NCI-H69 (cell line): ENCODE data around the gene DLX3.

ENCODE experiments used
- DNase-seq: peaks from one replicate; lab custom pipeline; 2025; lab: John Stamatoyannopoulos, UW

Gene DLX3

DNA sequence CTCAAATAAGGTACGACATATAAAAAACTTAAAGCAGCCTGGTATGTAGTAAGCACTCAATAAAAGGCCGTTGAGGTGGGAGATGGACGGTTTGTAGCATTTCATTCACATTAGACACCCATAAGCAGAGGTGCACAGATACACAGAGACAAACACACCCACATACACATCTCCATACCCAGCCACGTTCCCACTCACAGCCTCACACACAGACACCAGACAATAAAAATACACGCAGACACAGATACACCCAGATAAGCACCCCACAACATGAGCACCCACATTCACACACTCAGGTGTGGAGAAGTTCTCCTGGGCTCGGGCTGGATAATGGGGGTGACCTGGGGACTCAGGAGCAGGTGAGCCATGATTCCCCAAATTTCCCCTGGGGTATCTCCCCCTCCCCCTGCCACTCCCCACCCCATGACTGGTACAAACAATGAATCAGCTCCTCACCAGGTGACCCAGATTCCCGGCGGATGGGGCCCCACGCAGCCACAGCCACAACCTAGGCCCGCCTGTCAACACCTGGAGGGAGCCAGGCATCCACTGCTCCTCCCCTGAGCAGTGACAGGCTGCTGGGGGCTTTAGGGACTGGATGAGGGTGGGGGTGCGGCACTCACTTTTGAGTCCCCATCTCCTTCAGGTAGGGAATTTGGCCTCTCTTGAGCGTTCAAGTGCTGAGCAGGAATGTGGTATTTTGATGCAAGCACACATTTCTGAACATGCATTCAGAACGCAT is 2.7 kb downstream of the DLX3 start:
- DNase-seq = no peak

DNA sequence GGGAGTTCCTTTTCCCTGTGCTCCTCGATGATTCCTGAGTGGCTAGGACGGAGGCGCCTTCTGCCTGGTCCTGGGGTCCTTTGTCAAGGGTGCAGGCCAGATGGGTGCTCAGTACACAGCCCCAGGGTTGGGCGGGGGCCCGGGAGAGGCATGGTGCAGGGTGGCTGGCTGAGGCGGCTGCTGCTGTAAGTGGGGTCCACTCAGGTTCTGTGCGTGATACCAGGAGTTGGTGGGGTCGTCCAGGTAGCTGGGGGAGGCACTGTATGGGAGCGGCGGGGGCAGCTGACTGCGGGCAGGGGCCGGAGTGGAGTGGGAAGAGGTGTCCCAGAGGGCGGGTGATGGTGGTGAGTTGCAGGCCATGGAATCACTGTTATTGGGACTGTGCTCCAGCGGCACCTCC is 3.6 kb downstream of the DLX3 start:
- no peak for DNase-seq

DNA sequence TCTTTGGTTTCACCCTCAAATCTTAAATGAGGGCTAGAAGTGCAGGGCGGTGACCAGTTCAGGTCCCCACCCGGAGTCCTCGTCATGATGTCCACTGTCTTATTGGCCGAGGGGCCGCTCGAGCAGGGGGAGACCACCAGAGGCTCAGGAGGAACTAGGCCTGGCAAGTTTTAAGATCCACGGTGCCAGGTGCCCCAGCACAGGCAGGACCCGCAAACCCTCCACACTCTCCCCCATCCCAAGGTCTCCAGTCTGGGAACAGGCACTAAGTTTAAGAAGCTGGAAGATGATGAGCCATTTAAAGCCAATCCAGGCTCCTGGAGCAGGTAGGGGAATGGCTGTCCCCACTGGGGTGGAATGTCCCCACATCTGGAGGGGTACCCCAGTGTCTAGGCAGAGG is 4.1 kb downstream of the DLX3 start:
- DNase-seq = no peak

DNA sequence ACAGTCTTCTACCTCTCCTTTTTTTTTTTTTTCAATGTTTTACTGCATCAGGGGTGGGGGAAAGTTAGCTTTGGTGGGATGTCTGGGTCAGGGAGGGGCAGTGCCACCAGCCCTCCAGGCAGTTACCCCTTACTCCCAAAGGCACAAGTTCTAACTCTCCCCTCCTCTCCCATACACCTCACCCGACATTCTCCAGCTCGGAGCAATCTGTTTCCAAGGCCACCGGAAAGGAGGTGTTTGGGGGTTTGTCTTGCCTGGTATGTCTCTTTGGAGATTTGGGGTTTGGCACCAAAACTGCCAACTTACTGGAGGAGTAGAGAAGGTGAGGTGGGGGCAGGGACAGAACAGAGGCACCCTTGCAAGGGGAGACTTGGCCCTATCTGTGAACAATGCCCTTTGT is 4.7 kb downstream of the DLX3 start:
- no peak for DNase-seq

DNA sequence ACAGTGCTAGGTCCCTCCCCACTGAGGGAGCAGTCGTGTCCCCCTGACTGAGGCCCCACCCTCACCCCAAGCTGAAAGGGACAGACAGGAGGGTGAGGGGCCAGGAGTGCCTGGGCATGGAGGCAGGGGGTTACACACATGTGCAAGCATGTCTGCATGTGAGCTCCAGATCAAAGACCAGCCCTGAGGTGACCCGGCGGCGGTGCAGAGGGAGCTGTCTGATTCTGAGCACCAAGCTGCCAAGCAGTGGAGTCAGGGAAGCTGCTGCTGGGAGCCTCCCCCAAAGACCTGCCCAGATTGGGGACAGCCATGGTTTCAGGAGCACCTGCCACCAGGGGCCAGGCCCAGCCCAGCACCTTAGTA is 5.5 kb downstream of the DLX3 start:
- no peak for DNase-seq

DNA sequence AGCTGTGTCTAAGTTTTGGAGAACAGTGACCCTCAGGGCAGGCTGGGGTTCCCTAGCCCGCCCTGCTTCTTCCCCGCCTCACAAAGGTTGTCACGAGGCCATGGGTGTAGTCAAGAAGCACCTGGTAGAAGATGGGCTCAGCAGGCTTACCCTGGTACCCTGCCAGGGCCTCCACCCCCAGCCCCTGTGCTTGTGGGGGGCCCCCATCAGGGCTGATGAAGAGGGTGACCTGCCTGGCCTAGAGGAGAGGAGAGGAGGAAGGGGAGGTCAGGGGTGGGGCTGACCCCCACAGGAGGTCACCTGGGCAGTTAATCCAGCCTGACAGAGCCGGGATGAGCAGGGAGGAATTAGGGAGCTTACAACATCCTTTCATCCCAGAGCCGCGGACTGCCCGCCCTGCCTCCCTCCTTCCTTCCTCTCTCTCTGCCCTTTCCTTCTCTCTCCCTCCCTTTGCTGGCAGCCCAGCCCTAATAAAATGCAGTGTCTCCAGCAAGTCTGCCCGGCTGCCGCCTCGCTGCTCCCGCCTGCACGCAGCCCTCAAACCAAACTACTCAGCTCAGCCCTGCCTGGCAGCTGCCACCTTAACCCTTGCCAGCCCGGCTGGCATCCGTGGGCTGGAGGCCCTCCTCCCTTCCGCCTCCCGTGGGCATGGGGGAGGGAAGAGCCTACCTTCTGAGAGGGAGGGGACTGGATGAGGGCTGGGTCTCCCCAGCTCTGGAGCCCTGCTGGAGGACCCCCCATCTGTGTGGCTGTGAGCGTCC is 7.2 kb downstream of the DLX3 start:
- DNase-seq = peak; percentile 92

DNA sequence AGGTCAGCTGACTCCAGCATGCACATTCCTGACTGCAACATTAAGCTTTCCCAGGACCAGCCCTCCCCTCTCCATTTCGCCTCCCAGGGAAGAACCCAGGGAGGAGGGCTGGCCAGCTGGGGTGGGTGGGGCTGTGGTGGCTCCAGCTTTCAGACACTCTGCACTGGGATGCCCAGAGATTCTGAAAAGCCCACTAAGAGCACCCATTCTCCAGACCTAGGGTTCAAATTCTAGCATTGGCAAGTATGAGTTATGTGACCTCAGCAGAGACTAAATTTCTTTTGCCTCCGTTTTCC is 7.8 kb downstream of the DLX3 start:
- DNase-seq = peak; percentile 51

DNA sequence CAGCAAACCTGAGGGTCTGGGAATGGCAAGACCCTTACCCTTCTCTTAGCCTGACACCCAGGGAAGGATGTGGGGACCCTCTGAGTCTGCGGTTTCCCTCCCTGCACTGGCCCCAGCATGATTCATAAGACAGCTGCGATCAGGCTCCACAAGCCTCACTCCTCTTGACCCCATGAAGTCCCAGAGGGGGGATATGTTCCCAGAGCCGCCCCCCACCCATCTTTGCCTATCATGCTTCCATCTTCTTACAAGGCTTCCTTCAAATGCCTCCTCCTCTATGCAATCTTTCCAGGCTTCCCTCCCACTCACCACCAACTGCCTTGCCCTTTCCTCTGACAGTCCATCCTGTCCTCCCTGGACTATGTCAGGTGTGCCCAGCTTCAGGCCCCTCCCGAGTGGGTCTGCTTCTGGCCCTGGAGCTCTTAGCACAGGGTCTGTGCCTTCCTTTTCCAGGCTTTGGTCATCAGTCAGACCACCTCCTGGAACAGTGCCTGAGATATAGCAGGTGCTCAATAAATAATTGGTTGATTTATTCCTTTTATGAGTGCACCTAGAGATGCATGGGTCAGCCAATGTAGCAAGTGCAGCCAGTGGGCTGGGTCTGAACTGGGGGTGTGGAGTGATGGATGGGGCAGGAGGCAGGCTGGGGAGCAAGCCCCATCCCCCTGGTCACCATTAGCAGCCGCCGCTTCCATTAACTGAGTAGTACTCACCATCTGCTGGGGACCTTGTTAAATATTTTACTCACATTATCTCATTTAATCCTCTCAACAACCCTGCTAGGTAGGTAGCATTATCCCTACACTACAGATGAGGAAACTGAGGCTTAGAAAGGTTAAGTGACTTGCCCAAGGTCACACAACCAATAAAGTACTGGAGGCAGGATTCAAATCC is 8.4 kb downstream of the DLX3 start:
- DNase-seq = peak; percentile 50

DNA sequence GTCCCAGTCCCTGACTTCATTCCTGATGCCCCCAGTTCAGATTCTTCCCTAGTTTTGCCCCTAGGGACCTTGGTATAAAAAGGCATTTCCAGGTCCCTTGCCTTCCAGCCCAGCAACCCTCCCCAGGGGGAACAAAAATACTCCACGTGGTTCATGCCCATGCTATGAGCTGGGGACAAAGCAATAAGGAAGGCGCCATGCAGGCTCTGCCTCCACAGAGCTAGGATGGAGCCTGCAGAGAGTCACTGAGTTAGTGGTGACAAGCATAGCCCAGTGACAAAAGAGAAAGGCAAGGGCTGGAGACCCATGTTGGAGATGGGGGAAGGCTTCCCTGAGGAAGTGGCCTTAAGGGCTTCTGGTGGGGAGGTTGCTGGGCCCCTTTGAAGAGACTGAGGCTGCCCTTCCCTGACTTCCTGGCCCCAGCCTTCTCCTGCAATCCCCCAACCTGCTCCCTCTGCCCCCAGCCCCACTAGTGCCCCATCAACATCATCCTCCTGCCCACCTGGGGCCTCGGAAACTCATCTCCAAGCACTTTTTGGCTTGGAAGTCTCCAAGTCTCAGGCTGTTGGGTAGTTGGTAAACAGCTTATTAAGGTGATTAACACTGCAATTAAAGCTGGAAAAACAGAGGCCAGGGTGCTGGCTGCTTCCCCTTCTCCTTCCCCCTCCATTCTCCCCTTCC is 9.6 kb downstream of the DLX3 start:
- DNase-seq = peak; percentile 68

DNA sequence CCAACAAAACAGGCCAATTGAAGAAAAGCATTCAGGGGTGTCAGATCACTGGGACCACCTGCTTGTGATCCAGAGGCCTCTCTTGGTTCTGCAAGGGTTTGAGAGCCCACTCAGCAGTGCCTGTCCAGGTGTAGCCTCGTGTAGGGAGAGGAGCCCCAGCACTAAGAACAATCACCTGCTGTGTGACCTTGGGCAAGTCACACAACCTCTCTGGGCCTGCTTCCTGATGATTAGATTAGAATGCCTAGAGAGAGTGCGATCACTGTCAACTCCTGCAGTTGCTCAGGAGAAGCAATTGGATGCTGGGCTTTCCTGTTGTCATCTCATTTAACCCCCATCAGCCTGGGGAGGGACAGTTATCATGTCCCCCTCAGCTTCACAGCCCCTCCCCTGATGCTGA is 10.2 kb downstream of the DLX3 start:
- DNase-seq = no peak

DNA sequence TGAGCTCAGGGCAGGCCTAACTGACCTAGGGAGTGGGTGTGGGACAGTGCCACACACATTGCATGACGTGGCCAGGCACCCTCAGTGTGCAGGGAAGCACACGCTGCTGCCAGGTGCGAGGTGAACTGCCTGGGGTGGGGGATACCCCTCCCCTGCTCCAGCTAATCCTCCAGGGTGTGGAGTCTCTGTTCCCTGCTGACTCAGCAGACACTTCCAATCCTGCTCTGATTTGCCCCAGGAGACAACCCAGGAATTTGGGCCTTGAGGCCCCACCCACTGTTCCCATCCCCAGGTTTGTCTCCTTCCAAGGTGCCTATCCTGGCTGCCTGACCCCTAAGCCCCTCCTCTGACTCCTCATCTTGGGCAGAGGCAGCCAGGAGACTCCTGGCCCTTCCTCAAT is 10.7 kb downstream of the DLX3 start:
- no peak for DNase-seq

DNA sequence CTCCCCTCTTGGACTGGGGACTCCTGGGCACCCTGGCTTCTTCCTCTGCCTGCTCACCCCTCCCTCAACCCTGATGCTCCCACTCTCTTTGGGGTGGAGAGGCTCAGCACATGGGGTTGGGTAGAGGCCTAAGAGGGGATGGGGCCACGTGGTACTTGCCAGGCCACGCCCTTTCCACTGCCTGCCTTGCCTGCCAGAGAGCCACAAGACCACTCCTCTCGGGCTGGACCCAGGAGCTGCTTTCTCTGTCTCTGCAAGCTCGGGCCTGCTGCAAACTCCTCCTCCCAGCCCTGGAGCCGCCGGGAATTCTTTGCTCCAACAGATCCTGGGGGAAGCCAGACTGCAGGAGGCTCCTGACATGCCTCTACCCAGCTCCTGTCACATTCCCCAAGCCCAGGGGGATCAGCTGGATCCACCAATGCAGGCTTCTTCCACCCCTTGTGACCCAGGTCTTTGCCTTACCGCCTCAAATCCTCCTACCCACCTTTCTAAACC is 14.3 kb downstream of the DLX3 start:
- DNase-seq = peak; percentile 74

DNA sequence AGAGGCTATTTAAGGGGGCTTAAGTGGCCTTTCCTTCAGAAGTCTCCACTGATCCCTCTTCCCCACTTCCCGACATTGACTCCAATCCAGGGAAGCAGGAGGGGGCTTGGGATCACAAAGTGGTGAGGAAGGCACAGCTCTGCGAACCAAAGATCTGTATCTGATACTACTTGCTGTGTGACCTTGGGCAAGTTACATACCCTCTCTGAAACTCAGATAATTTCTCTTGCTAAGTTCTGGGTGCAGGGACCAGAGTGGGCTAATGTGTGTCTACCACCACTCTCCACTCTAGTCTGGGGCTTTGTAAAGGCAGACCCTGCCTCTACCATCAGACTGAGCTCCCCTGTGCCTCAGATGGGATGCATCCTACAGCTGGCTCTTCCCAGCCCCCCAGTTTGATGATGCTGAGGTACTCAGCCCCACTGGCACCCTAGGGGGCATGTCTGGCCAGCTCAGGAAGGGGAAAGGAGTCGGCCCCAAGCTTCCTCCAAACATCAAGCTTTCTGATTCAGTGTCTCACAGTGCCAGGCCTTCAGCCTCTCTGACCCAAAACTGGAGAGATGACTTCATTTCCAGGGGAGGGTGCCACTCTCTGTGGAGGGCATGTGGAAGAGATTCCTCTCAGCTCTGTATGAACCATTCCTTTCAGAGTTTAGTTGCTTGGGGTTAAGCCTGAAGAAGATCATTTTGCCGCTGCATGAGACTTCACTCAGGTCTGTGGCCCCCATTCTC is 15.1 kb downstream of the DLX3 start:
- DNase-seq = no peak

DNA sequence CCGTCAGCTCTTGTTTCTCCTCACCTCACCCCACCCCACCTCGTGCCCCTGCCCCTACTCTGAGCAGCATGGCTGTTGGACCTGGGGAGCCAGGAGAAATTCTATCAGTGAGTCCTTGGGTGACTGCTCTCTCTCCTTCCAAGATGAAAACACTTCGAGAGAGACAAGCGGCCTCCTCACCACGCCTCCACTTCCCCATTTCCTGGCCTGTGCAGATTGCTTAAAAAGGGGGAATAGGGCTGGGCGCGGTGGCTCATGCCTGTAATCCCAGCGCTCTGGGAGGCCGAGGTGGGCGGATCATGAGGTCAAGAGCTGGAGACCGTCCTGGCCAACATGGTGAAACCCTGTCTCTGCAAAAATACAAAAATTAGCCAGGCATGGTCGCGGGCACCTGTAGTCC is 16.5 kb downstream of the DLX3 start:
- no peak for DNase-seq

DNA sequence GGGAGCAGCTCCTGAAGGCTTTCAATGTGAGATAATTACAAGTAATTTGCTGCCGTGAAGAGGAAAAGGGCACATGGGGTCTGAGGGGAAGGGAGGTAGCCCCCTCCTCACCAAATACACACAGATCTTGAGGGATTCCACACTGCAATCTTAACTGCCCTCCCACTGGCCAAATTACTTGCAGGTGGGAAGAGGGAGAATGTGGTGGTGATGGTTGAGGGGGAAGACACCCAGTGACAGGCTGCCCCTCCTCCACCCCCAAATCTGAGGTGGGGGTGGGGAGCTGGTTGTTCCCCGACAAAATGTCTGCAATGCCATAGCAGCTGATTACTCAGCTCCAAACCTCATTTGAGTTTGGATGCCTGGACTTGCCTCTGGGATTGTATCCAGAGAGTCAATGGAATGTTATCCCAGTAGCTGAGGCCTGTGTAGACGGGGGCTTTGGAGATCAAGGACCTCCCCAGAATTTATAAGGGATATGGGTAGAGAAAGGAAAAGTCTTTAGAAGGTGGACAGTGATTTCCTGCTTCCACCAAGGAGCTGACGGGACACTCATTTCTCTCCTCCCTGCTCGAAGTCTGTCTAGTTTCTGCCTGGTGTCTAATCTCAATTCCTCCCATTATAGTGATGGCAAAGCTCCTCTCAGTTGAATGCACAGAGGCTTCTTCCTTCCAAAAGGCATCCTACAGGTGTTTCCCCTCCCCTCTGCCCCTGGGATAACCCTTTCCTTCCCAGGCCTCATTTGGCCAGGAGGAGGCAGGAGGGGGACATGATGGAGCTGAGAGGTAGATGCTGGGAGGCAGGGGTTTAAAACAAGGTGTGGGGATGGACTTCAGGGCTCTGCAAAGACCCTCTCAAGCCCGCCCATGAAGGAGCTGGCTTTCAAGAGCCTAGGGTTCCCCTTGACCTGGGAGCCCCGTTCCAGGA is 17.3 kb downstream of the DLX3 start:
- DNase-seq = peak; percentile 80

DNA sequence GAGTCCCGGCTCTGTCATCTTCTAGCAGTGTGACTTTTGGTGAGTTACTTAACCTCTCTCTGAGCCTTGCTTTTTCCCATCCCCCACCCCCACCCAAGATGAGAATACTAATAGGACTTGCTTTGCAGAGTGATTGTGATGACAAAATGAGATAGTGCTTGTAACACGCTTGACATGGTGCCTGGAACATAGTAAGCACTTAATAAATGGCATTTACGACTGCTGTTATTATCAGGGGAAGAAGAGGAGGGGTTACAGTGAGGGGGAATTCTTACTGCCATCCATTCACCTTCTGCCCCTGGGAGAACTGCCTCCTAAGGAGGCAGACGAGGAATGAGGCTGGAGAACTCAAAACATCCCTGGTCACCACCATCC is 18.2 kb downstream of the DLX3 start:
- peak; percentile 76 for DNase-seq

DNA sequence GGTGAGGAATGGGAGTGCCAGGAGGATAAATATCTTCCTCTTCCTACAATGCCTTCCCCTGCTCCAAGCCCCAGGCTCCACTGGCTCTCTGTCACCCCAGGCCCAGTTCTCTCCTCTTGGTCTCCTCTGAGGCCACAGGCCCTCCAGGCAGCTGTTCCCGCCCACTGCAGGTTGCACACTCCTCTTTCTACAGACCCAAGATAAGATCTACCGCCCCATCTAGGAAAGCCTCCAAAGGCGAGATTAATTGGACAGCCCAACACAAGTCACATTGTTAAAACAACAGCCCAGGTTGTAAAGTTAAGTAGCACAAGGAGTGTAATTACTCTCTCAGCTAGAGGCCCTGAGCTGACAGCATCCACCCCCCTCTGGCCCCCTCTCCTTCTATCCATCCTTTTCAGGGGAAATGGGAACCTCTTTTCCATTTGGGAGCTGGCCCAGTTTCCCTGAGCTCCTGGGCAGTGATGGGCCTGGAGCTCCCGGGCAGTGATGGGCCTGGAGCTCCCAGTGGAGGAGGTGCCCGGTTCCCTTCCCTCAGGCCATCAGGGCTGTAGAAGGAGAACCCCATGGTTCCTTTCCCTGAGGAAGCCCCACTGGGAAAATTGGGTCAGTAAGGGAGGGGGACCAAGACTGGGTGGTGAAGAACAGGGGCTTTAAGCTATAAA is 18.7 kb downstream of the DLX3 start:
- DNase-seq = peak; percentile 96

DNA sequence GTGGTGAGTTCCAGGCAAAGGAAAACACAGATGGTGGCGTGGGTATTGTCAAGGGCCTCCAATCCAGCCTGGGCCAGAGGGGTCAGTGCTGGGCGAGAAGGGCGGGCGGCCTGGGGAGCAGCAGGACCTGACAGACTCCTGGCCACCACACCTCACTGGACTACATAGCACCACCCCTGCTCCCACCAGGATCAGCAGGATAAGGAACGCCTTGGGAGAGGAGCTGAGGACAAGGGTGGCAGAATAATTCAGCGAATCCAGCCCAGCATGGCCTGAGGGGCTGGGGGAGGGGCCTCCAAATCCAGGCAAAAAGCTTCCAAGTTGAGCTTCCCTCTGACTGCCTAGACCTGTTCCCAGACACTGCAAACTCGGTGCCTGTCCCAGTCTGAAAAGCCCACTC is 19.5 kb downstream of the DLX3 start:
- DNase-seq = peak; percentile 56

DNA sequence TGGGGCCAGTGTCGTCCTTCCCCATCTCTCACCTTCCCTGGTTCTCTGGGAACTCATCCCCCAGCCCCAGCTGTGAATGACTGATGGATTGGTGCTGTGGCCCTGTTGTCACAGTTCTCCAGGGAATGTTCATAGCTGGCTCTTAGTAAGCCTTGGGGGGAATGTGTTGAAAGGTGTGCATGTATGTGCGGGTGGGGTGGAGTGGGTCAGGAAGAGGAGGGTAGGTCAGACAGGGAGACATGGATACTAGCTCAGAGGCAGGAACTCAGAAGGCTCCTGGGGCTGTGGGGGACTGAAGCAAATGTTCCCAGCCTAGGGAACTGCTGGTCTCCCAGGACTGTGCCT is 21.8 kb downstream of the DLX3 start:
- no peak for DNase-seq
